Endothelial cell of umbilical vein (primary cell): ENCODE results near the gene PHACTR1.

Source experiments
- POLR2A ChIP-seq: IDR thresholded peaks from 2 replicates; pipeline ENCODE4 v1.6.1; 2012; ENCODE audit warnings: low read depth, mild to moderate bottlenecking, control low read depth, low read length
- POLR2AphosphoS5 ChIP-seq: IDR thresholded peaks from 2 replicates; pipeline ENCODE4 v1.6.1; 2012; ENCODE audit warnings: low read depth, mild to moderate bottlenecking, control low read depth, low read length, moderate library complexity; ENCODE audit not compliant: insufficient read depth
- TF ChIP-seq, protein P1 (sequence below), 2 donors: IDR thresholded peaks; 1 replicate in 1 of 2; 2 replicates in 1 of 2; pipeline ENCODE4 v1.5.1; 2011; ENCODE audit warnings: low read length in 2 of 2, mild to moderate bottlenecking in 2 of 2, moderate library complexity in 2 of 2, control low read depth in 1 of 2, inconsistent platforms in 1 of 2, low read depth in 1 of 2; ENCODE audit not compliant: insufficient read depth in 1 of 2; ENCODE audit errors: extremely low read depth in 1 of 2

GRCh38 chr6:13201336-13201735, 484.8 kb downstream of the PHACTR1 start:
- TF ChIP-seq, protein P1, sequence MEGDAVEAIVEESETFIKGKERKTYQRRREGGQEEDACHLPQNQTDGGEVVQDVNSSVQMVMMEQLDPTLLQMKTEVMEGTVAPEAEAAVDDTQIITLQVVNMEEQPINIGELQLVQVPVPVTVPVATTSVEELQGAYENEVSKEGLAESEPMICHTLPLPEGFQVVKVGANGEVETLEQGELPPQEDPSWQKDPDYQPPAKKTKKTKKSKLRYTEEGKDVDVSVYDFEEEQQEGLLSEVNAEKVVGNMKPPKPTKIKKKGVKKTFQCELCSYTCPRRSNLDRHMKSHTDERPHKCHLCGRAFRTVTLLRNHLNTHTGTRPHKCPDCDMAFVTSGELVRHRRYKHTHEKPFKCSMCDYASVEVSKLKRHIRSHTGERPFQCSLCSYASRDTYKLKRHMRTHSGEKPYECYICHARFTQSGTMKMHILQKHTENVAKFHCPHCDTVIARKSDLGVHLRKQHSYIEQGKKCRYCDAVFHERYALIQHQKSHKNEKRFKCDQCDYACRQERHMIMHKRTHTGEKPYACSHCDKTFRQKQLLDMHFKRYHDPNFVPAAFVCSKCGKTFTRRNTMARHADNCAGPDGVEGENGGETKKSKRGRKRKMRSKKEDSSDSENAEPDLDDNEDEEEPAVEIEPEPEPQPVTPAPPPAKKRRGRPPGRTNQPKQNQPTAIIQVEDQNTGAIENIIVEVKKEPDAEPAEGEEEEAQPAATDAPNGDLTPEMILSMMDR (IDR thresholded peaks at IDR 0.05; ENCODE audit: extremely low read depth in 1 of 2, insufficient read depth in 1 of 2, low read depth in 1 of 2, low read length in 2 of 2) = no peak
- TF ChIP-seq POLR2A (no peak), POLR2AphosphoS5 (no peak)
